GM19372 (cell line): ENCODE data around the gene BANP.
"Not testable (repeated sequence)": the region's sequence is repeated elsewhere in the genome, so short reads cannot be mapped to it uniquely, and the experiment has no call there.

ENCODE experiments used
- ATAC-seq: cut with Tn5 transposase; IDR thresholded peaks from one replicate; pipeline ENCODE4 v1.9.1; 2021; ENCODE audit warnings: mild to moderate bottlenecking, low read depth, moderate library complexity; ENCODE audit not compliant: unreplicated experiment

BANP gene

DNA sequence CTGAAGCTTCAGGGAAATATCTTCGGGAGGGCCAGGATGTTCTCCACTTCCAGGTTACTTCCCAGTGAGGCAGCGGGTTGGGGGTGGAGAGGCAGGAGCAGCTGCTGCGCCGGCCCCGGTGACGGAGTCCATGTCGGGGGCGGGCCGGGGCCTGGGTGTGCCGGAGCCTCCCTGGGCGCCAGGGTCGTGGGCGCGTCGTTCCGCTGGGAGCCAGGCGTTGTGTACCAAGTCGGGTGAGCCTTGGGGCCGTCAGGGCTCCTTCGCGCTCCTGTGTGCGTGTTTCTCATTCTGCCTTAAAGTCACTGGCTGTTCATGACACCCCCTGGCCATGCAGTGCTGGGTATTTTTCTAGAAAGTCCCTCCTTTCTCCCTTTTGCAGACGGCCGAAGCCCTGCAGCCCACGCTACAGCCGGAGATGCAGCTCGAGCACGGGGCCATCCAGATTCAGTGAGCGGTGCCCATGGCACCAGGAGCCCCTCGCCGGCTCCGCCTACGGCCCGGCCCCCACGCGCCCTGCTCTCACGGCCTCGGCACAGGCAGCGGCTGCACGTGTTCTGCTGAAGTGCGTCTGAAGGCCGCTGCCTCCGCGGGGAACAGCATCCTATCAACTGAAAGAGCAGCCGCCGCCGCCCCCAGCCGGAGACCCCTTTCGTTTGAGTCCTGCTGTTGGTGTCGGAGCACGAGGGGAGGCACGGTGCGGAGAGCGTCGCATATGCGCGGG lies 125.1 kb downstream of the BANP start:
- ATAC-seq, result no peak

DNA sequence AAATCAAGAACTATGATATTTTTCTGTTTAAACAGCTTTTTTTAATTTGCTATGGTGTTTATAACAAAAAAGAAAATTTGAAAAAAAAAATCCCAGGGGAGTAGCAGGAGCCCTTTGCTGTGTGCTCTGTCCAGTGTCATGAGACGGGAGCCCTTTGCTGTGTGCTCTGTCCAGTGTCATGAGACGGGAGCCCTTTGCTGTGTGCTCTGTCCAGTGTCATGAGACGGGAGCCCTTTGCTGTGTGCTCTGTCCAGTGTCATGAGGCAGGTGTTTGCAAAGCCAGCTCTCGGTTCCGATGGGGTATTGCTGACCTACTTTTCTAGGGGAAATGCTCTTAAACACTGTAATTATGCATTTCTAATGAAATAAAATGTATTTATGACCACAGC lies 125.7 kb downstream of the BANP start:
- ATAC-seq, result not testable (repeated sequence)

DNA sequence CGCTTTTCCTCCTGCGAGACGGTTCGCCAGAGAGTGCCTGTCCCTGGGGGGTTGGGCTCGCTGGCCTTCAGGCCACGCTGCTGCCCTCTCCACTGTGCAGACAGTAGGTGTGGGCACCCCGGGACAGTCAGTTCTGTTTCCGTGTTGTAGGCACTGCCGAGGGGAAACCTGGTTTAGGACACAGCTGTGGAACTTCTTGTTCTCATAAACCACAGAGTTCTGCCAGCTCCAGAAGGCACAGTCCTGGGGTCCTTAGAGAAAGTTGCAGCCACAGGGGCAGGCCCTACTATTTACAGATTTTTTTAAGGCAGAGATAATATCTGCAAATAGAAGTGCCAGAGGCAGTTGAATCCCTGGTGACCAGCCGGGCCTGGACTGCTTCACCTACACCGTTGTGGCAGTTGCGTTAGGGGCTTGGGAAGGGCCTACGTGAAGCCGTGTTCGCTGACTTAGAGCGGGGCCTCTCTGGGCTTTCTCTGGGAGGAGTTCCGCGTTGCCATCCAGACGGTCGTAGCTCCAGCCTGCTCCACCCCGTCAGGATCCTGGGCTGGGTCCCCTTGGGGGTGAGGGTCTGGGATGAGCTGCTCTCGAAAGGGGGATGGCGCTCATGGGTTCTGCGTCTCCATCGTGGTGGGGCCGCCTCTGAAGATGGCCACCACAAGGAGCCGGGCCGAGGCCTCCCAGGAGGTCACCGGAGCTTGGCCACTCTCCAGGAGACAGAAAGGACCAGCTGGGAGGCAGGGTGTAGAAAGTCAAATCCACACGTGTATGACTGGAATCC lies 126.3 kb downstream of the BANP start:
- ATAC-seq, result no peak

DNA sequence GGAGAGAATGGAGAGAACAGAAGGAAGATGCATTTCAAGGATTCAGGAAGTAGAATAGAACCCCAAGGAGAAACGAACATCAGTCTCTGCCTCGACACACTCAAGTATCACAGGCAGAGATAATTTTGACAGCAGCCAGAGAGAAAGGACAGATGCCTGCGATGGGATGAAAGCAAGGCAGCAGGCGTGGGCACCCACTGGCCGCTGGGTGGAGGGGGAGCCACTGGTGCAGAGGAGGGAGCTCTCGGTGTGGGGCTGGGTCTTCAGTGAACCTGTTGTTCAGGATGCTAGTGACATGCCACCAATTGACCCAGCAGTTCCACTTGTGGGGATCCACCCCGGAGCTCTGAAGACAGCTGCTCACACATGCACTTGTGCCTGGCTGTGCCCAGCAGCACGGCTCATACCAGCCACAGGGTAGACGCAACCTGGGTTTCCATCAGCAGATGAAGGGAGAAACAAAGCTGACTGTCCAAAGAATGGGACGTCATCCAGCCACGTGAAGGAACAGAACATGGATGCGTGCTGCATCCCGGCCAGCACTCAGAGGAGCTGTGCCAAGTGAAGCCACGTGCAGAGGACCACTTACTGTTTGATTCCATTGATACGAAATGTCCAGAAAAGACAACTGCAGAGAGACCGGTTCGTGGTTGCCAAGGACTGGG lies 127.0 kb downstream of the BANP start:
- ATAC-seq, result no peak

DNA sequence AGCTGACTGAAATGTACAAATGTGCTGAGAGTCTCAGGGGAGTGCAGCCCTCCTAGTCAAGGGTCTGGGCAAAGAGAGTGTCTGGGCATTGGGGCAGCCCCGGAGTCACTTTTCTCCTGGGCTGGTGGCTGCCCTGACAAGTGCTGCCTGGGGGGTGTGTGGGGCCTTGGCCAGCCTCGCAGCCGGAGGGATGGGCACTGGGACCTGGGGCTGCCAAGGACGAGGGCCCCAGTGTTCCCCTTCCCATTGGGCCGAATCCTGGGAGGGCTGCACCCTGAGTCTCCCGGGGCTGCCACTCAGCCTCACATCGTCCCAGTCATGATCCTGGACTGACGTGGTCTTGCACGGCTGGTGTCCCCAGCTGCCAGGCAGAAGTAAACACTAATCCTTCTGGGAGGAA lies 132.3 kb downstream of the BANP start:
- no peak for ATAC-seq

DNA sequence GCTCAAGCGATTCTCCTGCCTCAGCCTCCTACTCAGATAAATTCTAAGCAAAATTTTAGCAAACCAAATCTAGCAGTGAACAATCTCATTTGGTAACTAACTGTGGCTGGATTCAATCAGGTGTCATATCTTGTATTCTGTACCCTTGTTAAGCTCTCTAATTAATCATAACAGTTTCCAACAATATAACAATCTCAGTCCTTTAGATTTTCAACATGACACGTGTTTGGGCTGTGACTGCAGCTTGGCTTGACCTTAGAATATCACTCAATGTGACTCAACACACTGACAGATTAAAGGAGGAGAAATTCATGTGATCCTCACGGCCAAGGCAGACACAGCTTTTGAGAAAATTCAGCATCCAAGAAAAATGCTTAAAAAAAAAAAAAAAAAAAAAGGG lies 133.6 kb downstream of the BANP start:
- ATAC-seq, result no peak

DNA sequence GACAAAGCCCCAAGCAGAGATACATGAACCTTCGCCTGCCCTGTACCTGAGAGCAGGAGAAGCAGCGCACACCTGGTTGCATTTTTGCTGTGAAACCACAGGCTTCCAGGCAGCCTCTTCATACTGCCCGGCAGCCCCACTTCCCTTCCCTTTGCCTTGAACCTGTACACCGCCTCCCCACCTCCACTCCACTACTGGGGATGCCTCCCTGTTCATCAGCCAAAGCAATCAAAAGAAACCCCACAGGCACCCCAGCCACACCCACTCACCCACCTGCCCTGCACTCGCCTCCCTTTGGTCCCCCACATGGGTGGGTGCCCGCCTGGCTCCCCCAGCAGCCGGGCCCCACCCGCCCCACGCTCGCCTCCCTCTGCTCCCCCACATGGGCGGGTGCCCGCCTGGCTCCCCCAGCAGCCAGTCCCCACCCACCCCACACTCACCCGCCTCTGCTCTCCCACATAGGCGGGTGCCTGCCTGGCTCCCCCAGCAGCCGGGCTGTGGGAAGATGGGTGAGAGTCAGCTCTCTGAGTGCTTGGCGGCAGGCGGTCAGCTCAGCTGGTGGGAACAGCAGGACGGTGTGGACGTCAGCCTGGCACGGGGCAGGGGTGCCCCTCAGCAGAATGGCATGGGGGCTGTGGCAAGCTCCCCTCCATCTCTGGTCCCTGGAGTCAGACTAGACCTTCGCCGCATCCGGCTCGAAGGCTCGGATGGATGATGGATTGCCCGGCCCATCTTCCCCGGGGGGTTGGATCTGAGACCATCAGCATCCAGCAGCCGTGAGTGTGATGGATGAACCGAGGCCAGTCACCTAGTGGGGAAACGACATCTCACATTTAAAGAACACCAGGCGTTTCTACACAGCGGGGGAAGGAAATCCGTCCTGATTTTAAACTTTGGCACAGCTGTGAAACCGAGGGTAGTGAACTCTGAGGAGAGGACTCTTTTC lies 135.6 kb downstream of the BANP start:
- no peak for ATAC-seq

DNA sequence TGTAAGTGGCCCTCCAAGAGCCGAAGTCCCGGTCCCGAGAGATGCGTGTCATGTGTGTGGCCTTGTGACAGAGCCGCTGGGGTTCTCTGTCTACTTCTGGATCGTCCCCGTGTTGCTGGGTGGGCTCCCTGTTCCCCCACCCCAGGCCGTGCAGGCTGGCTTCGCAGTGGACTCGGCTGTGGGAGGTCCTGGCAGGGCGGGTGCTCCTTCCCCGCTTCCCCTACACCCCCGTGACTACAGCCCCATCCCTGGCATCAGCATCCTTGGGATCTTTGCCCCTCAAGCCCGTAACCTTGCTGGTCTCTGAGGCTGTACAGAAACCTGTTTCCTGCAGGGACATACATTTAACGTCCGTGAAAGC lies 136.3 kb downstream of the BANP start:
- ATAC-seq, result no peak

DNA sequence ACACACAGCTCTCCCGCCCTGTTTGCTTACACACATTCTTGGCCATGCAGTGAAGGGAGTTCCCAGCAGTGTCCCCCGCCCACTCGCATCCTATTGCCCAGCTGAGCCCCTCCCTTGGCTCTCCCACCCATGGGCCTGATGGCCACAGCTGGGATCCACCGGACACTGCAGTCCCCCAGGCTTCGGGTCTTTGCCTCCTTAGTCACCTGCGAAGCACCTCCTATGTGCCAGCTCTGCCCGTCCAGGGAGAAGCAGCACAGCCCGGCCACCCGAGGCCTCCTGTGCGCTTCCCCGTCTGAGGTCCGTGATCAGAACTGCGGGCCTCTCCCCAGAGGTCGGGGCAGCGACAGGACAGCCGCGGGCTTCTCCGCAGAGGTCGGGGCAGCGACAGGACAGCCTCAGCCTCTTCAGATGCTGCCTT lies 136.9 kb downstream of the BANP start:
- ATAC-seq, result no peak

DNA sequence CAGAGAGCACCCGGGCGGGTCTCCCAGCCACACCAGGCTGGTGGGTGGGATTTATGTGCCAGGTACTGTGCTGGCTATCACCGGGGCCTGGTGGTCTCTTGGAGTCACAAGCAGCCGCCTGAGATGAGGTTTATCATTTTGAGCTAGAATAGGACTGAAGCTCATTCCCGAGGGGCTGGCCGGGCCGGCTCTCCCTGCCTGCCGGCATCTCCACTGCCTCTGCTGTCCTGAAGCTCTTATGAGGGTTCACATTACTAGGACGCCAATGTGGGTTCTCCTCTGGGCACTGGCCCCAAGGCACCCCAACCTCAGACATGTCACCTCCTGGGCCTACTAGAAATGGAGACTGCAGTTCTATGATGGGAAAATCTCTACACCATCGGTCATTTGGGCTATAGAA lies 137.4 kb downstream of the BANP start:
- not testable (repeated sequence) for ATAC-seq

DNA sequence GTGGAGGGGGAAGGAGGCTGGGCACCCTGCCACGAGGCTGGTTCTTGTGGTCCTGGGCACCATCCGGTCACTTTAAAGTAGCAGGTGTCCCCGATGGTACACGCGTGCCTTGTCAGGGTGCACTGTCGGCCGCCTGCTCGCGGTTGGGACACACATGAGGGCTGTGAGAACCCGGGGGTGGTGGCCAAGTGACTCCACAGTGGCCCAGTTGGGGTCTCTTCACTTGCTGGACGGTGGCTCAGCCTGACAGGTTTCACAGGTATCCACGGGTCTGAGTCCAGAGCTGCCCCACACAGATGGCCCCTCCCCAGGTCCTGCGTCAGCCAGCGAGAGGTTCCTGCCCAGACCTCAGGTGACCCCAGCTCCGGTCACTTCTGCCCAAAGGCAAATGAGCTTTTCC lies 137.8 kb downstream of the BANP start:
- ATAC-seq, result not testable (repeated sequence)

DNA sequence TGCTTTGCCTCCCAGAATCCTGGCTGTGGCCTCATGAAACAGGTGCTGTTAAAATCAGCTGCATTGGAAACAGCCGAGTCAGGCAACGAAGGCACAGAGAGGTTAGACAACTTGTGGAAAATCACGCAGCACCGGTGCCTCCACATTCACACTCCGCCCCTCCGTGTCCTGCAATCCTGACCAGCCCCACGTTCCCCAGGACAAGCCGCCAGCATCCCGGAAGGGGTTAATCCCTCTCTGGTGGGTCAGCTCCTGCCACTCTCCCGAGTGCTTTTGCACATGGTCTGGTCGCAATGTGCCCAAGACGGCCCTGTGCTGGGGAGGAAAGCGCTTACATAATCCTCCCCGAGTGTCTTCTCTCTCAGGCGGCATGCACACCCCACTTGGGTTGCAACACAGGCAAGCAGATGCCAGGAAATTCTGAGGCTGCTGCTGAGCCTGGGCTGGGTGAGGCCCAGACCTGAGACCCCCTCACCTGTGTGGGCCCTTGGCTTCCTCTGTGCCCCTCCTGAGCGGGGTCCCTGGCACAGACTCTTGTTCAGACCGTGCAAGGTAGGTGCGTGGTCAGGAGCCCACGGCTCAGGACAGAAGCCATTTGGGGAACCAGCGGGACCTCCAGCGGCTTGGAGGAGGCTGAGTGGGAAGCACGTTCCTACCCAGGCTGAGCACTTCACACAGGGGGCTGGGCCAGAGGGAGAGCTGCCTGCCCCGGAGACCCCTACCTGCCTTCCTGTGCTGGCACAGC lies 138.6 kb downstream of the BANP start:
- not testable (repeated sequence) for ATAC-seq

DNA sequence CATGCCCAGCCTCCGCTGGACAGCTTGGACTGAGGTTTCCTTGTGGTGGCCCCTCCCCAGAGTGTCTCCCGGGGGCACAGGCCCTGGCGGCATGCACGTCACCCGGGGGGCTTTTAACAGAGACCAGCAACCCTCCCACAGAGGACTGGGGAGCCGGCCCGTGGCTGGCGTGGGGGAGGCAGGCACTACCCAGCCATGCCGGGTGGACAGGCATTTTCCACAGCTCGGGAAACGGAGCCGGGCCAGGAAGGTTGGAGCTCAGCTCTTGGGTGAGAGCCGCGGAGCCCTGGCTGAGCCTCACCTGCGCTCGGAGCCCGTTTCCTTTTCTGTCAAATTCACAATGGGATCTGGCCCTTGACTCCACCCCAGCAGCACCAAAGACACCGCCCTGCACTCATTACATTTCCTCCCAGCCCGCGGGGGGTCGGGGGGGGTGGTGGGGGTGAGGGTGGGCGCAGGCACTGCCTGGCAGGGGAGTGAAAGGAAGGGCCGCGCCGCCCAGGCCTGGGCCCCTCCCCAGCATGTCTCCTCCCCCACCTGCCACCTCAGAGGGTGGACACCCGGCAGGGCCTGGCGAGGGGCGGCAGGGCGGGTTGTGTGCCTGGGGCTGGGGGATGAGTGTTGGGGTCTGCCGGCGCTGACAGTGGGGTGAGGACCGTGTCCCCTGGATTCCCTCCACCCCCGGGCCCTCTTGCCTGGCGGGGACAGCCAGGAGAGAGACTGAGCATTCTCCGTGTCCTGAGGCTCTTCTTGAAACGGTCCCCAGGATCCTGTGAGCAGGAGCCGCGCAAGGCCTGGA lies 139.3 kb downstream of the BANP start:
- ATAC-seq, result not testable (repeated sequence)

DNA sequence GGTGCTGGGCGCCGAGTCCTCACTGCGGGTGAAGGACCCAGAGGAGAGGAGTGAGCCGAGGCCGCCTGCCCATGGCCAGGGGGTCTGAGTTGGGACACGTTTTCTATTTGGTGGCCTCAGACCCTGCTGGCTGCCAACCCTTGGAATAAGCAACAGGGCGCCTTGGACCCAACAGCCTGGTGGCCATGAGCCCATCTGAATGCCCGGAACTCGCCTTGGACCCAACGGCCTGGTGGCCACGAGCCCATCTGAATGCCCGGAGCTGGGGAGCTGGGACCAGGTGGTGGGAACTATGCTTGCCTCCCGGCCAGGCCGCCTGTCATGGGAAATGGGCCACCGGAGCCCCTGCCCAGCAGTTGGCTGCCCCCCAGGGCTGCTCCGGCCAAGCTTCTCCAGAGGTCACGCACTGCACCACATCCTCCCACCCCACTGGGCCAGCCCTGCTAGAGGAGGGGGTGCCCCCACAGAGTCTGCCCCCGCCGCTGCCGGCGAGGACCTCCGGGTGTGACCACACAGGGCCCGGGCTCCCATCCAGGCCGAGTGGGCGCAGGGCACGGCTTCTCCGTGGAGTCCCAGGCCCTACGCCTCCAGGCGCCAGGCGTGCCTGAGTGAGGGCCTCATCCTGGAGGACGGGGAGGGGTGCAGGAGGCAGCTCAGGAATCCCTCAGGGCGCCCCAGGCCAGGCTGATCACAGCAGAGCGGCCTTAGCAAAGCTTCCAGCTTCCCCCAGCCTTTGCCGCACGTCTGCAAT lies 140.2 kb downstream of the BANP start:
- not testable (repeated sequence) for ATAC-seq

DNA sequence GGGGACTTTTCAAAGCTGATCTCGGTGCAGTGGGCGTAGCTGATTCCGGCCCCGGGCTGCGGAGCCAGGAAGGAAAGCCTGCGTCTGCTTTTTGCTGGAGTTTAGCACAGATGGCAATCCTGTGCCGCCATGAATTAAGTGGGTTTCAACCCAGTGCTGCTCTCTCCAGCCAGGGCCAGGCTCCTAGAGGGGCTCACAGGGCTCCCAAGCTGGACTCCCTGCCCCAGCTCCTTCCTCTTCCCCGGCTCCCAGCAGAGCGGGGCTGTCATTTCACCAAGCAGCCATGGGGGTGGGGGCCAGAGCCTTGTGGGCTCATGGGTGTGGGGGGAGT lies 140.7 kb downstream of the BANP start:
- ATAC-seq, result not testable (repeated sequence)

DNA sequence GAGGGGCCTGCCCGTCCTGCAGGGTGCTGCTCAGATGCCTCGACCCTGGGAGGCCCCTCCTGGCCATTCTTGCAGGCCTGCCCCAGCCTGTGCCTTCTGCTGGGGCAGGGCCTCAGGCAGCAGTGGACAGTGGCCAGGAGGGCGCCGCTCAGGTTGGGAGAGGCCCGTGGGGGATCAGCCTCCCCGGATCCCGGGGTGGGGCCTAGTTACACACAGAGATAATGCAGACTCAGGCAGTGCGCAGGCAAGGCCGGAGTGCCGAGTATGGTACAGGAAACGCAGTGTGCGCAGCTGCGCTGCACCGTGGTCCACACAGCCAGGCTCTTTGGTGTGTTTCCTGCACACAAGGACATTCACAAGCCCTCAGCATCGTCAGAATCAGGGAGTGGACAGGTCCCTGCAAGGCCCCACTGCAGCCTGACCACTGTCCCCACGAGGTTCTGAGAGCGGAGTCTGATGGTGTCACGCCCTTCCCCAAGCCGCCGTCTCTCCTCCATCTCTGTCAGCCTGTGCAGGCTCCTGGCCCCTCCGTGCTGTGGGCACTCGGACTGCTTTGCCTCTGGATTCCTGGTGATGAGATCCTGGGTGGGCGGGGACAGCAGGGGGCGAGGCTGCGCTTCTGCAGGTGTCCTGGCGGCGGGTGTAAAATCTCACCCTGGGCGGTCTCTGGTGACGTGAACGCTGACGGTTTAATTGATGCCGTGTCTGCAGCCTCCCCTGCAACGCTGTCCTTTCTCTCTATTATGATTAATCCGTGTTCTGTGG lies 141.7 kb downstream of the BANP start:
- not testable (repeated sequence) for ATAC-seq

DNA sequence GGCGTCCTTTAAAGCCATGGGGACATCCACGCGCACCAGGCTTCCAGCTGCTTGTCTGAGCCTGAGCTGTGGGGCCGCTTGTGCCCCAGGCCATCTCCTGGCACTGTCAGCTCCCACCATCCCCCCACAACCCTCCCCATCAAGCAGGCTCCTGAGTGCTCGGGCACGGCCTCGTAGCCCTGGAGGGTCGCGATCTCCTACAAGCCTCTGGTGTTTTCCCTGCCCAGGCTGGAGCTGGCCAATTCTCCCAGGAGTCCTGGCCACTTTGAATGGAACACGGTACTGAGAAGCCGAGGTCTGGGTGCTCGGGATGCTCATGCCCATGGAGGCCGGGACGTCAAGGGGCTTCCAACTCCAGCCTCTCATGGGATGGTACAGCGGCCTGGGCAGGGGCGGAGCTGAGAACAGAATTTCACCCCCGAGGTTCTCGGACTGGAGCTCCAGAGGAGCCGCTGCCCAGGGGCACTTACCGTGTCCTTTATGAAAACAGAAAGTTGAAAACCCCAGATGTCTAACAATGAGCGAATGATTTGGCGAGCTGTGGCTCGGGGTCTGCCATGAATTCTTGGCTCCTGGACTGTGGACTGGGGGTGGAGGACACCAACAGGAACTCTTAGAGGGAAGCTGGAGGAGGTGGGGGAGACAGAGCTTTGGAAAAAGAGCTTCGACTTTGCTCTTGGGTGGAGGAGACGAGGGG lies 142.5 kb downstream of the BANP start:
- not testable (repeated sequence) for ATAC-seq
